HEK293 (cell line): ENCODE data around the gene BOD1L2.

ENCODE experiments used
- CTCF ChIA-PET: fragments of 350-600 bp; formaldehyde crosslinking; extraction: SDS; loops from one replicate; lab custom pipeline; 2021; ENCODE audit warnings: antibody characterized with exemption; lab: Yijun Ruan, JAX
- POLR2A ChIA-PET: fragments of 300-600 bp; formaldehyde crosslinking; extraction: SDS; loops from one replicate; lab custom pipeline; 2020; ENCODE audit warnings: antibody characterized with exemption, inconsistent platforms; lab: Yijun Ruan, JAX
- H3K27ac ChIP-seq: fragments of 200-500 bp; sonication (Bioruptor generic); 2 replicates; pipeline ENCODE4 v1.5.1; 2014; ENCODE audit warnings: low read depth, low read length, control low read depth, inconsistent platforms; ENCODE audit errors: extremely low read depth
- H3K36me3 ChIP-seq, 2 experiments: fragments of 200-500 bp in 1 of 2; sonication (Bioruptor generic) in 1 of 2; 1 replicate in 1 of 2; 2 replicates in 1 of 2; pipeline ENCODE4 v1.5.1; 2014 to 2017; ENCODE audit warnings: inconsistent platforms in 2 of 2, low read length in 2 of 2; ENCODE audit not compliant: control insufficient read depth in 2 of 2, insufficient read depth in 1 of 2
- H3K4me1 ChIP-seq: fragments of 200-500 bp; sonication (Bioruptor generic); 2 replicates; pipeline ENCODE4 v1.5.1; 2014; ENCODE audit warnings: mild to moderate bottlenecking, low read length, inconsistent platforms; ENCODE audit not compliant: control insufficient read depth, insufficient read depth
- H3K4me3 ChIP-seq: 2 replicates; pipeline ENCODE4 v1.5.1; 2011; ENCODE audit warnings: low read depth, mild to moderate bottlenecking, control low read depth, low read length, moderate library complexity
- H3K9me3 ChIP-seq: fragments of 200-500 bp; sonication (Bioruptor generic); 2 replicates; pipeline ENCODE4 v1.5.1; 2014; ENCODE audit warnings: low read depth, low read length, inconsistent platforms; ENCODE audit not compliant: control insufficient read depth, insufficient read depth
- BCL11B ChIP-seq: fragments of 450-650 bp; formaldehyde crosslinking; IDR thresholded peaks from 2 replicates; pipeline ENCODE4 v1.5.1; 2016; ENCODE audit warnings: low read depth, missing biosample characterization, missing genetic modification characterization
- TCF7L2 ChIP-seq: IDR thresholded peaks from 2 replicates; pipeline ENCODE4 v1.6.1; 2011; ENCODE audit warnings: low read depth, mild to moderate bottlenecking, inconsistent platforms, low read length, moderate library complexity, borderline replicate concordance
- YY1 ChIP-seq: fragments of 450-650 bp; formaldehyde crosslinking; IDR thresholded peaks from 2 replicates; pipeline ENCODE4 v1.5.1; 2018; ENCODE audit warnings: missing biosample characterization, missing genetic modification characterization
- ZNF10 ChIP-seq: fragments of 450-650 bp; formaldehyde crosslinking; IDR thresholded peaks from 2 replicates; pipeline ENCODE4 v1.5.1; 2017; ENCODE audit warnings: missing biosample characterization, missing genetic modification characterization
- ZNF132 ChIP-seq: fragments of 450-650 bp; formaldehyde crosslinking; IDR thresholded peaks from 2 replicates; pipeline ENCODE4 v1.5.1; 2017; ENCODE audit warnings: missing biosample characterization, missing genetic modification characterization, borderline replicate concordance
- ZNF18 ChIP-seq: fragments of 450-650 bp; formaldehyde crosslinking; IDR thresholded peaks from 2 replicates; pipeline ENCODE4 v1.5.1; 2016; ENCODE audit warnings: missing biosample characterization, missing genetic modification characterization
- ZNF211 ChIP-seq: fragments of 450-650 bp; formaldehyde crosslinking; IDR thresholded peaks from 2 replicates; pipeline ENCODE4 v1.5.1; 2016; ENCODE audit warnings: low read depth, missing biosample characterization, missing genetic modification characterization
- ZNF280D ChIP-seq: fragments of 450-650 bp; formaldehyde crosslinking; IDR thresholded peaks from 2 replicates; pipeline ENCODE4 v1.5.1; 2016; ENCODE audit warnings: missing biosample characterization, missing genetic modification characterization
- ZNF311 ChIP-seq: fragments of 450-650 bp; formaldehyde crosslinking; IDR thresholded peaks from 2 replicates; pipeline ENCODE4 v1.5.1; 2017; ENCODE audit warnings: missing biosample characterization, missing genetic modification characterization, borderline replicate concordance
- ZNF404 ChIP-seq: fragments of 450-650 bp; formaldehyde crosslinking; IDR thresholded peaks from 2 replicates; pipeline ENCODE4 v1.5.1; 2017; ENCODE audit warnings: missing biosample characterization, missing genetic modification characterization
- ZNF501 ChIP-seq: fragments of 450-650 bp; formaldehyde crosslinking; IDR thresholded peaks from 2 replicates; pipeline ENCODE4 v1.5.1; 2016; ENCODE audit warnings: missing biosample characterization, missing genetic modification characterization
- ZNF521 ChIP-seq: fragments of 450-650 bp; formaldehyde crosslinking; IDR thresholded peaks from 2 replicates; pipeline ENCODE4 v1.5.1; 2017; ENCODE audit warnings: missing biosample characterization, mild to moderate bottlenecking, missing genetic modification characterization
- ZNF621 ChIP-seq: fragments of 450-650 bp; formaldehyde crosslinking; IDR thresholded peaks from 2 replicates; pipeline ENCODE4 v1.5.1; 2017; ENCODE audit warnings: missing biosample characterization, missing genetic modification characterization
- ZNF692 ChIP-seq: fragments of 450-650 bp; formaldehyde crosslinking; IDR thresholded peaks from 2 replicates; pipeline ENCODE4 v1.5.1; 2016; ENCODE audit warnings: missing biosample characterization, missing genetic modification characterization
- TF ChIP-seq, protein P1 (sequence below): fragments of 450-650 bp; formaldehyde crosslinking; IDR thresholded peaks from 2 replicates; pipeline ENCODE4 v1.5.1; 2016; ENCODE audit warnings: missing biosample characterization, missing genetic modification characterization
- TF ChIP-seq, protein P2 (sequence below): fragments of 450-650 bp; formaldehyde crosslinking; conservative IDR thresholded peaks from 2 replicates; pipeline ENCODE4 v1.5.1; 2016; ENCODE audit warnings: low read depth, missing biosample characterization, missing genetic modification characterization

The BOD1L2 gene

GRCh38 chr18:57167617-57168308 lies 20.9 kb downstream of the BOD1L2 start (continued):
- TF ChIP-seq ZNF18 (tag by site-specific recombination), result no peak
- no peak for TF ChIP-seq ZNF211 (tag by site-specific recombination)
- no peak for TF ChIP-seq ZNF132 (tag by site-specific recombination)
- TF ChIP-seq ZNF692 (tag by site-specific recombination), result no peak
- TF ChIP-seq, protein P1, sequence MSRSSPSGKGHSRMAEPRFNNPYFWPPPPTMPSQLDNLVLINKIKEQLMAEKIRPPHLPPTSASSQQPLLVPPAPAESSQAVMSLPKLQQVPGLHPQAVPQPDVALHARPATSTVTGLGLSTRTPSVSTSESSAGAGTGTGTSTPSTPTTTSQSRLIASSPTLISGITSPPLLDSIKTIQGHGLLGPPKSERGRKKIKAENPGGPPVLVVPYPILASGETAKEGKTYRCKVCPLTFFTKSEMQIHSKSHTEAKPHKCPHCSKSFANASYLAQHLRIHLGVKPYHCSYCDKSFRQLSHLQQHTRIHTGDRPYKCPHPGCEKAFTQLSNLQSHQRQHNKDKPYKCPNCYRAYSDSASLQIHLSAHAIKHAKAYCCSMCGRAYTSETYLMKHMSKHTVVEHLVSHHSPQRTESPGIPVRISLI, result no peak

DNA sequence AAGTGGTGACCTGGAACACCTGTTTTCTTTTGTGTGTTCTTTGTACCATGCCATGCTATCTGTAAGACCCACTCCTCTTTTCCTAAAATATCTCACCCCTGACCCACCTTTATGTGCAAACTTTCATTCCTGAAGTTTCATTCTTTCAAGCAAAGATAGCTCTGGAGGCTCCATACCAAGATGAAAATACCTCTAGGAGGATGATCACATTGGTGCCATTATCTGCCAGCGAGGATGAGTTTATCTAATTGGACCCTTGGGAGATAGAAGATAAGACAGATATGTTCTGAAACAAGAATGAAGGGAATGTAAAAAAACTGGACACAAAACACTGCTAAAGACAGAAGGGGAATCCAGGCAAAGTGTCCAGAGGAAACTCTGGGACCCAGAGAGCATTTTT lies 24.1 kb downstream of the BOD1L2 start:
- POLR2A ChIA-PET, result no interaction called here
- CTCF ChIA-PET, result no interaction called here
- no peaks in the 10 kb centered on the region for H3K4me1 ChIP-seq
- no peak overlapping the region for H3K4me3 ChIP-seq
- H3K36me3 ChIP-seq, result no peaks in the 10 kb centered on the region
- no peak overlapping the region for H3K27ac ChIP-seq
- no peak for TF ChIP-seq ZNF10 (tag by site-specific recombination)
- TF ChIP-seq TCF7L2, result no peak
- TF ChIP-seq ZNF280D (tag by site-specific recombination), result no peak
- TF ChIP-seq YY1 (tag by site-specific recombination), result no peak
- TF ChIP-seq ZNF311 (tag by site-specific recombination), result no peak
- no peak for TF ChIP-seq ZNF404 (tag by site-specific recombination)
- TF ChIP-seq BCL11B (tag by site-specific recombination), result no peak
- no peak for TF ChIP-seq ZNF621 (tag by site-specific recombination)
- TF ChIP-seq ZNF521 (tag by site-specific recombination), result no peak
- TF ChIP-seq, protein P2, sequence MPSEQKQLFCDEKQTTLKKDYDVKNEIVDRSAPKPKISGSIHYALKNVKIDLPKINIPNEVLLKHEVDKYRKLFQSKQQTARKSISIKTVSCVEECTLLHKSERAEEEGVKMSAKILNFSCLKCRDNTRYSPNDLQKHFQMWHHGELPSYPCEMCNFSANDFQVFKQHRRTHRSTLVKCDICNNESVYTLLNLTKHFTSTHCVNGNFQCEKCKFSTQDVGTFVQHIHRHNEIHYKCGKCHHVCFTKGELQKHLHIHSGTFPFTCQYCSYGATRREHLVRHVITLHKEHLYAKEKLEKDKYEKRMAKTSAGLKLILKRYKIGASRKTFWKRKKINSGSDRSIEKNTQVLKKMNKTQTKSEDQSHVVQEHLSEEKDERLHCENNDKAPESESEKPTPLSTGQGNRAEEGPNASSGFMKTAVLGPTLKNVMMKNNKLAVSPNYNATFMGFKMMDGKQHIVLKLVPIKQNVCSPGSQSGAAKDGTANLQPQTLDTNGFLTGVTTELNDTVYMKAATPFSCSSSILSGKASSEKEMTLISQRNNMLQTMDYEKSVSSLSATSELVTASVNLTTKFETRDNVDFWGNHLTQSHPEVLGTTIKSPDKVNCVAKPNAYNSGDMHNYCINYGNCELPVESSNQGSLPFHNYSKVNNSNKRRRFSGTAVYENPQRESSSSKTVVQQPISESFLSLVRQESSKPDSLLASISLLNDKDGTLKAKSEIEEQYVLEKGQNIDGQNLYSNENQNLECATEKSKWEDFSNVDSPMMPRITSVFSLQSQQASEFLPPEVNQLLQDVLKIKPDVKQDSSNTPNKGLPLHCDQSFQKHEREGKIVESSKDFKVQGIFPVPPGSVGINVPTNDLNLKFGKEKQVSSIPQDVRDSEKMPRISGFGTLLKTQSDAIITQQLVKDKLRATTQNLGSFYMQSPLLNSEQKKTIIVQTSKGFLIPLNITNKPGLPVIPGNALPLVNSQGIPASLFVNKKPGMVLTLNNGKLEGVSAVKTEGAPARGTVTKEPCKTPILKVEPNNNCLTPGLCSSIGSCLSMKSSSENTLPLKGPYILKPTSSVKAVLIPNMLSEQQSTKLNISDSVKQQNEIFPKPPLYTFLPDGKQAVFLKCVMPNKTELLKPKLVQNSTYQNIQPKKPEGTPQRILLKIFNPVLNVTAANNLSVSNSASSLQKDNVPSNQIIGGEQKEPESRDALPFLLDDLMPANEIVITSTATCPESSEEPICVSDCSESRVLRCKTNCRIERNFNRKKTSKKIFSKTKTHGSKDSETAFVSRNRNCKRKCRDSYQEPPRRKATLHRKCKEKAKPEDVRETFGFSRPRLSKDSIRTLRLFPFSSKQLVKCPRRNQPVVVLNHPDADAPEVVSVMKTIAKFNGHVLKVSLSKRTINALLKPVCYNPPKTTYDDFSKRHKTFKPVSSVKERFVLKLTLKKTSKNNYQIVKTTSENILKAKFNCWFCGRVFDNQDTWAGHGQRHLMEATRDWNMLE (tag by site-specific recombination), result no peak
- no peak for TF ChIP-seq ZNF501 (tag by site-specific recombination)
- TF ChIP-seq, all 188 proteins: peak for 0
- H3K9me3 ChIP-seq, result no peaks in the 10 kb centered on the region
